Dermis microvascular lymphatic vessel endothelial cell (primary cell): ENCODE measurements around the gene TEX26. TPM values are rescaled to one million over a fixed set of nuclear protein-coding genes. Genes with fewer than 3 reads are reported as not detected.
A peak's percentile ranks its signal among the peaks of the same experiment; 100 is the strongest.

ENCODE experiments used
- DNase-seq, 2 donors: peaks; one replicate each; pipeline versions ENCODE4 v3.0.0 to v3.0.0-alpha.2; 2010; ENCODE audit warnings: low read depth in 2 of 2
- total RNA-seq: library from RNA; depleted of rRNA; stranded (reverse); fragments of >200 nt; gene quantifications from 2 replicates; pipeline ENCODE4 v1.2.1, GENCODE V29; 2014

Gene TEX26
- total RNA-seq, 1 donor from 2014 or later: not detected

DNA sequence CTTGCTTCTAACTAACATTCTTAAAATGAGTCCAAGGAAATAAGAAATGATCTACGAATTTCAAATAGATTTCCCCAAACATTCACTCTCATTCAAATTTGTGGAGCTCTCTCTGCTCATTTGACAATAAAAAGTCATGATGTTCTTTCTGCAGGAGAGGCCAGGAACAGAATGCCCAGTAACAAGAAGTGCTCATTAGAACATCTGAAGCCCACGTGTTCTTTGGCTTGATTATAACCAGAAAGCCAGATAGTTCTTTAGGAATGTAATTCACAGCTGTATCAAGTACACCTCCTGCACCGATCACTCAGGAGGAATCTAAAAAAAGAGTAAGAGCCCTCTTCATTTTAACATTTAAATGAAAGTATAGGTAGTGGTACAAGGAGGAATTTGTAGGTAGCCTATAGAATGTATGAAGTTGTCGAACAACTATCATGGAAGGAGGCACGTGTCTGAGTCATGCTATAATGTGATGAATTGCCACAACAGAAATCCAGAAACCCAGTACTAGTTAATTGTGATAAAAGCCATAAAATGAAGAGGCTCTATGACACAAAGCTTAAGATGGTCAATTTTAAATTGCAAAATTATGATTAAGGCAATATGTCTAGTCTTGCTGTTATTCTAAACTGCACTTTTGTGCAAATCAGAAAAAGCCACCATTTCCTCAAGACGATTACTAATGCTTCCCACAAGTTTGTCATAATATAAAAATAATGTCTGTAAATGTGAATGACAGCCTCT lies 13.6 kb upstream of the TEX26 start:
- DNase-seq: no peak

DNA sequence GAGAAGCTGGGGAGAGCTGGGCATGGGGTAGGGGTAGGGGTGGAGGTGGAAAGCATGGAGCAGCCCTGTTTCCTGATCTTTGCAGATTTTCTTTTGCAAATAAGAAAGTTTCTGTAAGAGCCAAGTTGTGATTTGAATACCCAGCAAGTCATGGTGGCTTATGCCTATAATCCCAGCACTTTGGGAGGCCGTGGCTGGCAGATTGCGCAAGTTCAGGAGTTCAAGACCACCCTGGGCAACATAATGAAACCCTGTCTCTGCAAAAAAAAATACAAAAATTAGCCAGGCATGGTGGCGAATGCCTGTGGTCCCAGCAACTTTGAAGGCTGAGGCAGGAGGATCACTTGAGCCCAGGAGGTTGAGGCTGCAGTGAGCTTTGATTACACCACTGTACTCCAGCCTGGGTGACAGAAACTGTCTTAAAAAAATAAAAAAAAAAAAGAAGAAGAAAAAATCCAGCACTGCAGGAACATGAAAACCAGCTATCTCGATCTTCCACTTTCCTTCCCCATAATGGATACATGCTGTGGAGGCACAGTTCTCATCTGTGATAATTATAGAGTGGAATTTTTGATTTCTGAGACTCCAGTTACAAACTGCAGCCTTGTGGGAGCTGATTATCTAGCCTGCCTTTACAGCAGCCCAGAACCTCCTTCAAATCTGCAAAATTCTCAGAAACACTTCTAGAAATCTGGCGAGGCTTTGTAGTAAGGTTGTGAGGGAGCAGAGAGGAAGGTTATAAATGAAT lies 12.1 kb upstream of the TEX26 start:
- DNase-seq: no peak

DNA sequence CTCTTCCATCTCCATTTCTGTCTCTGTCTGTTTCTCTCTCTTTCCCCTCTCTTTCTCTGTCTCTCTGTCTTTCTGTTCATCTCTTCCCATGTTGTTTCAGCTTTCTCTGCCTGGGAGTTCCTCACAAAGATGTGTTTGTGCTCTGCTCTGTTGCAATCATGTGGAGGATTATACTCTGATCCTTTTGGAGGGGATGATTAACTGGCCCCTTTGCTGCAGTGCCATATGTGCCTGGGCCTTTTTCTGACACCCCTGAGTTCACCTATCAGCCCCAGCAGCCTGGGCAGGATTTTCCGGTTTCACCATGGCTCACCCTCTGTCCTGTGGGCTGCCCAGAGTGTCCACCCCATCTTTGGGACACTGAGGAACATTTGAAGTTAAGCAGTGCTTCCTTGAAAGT lies 9.0 kb upstream of the TEX26 start:
- no peak for DNase-seq

DNA sequence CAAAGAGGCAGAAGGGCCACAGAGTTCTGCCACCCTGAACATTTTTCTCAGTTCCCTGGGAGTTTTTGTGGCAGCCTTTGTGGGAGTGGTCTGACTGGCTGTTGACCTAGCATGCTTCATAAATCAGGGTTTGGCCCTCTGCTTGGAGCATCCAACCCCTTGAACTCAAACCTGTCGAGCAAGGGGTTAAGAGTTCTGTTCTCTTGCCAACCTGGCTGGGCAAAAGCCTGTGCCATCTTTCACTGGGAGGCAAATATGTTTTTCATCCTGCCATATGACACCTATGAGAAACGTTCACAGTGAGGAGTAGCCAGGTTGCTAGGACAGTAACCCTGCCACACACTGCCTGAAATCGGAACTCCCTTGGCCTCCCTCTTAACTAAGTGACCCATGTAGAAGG lies 7.7 kb upstream of the TEX26 start:
- no peak for DNase-seq

DNA sequence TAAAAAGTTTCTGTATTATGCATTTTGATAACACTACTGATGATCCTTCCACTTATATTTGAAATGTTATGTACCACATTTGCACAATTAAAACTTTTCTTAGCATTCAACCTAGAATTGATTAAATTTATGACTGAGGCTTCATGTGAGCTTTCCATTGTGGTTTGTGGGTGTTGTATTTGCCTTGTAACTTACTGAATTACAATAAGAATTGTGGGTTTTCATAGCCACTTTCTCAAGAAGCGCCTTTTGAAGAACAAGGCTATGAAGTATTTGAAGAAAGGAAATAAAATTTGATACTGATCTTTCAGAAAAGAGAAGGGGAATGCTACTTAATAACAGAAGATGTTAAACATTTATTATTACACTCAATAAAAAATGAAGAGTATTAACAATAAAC lies 7.0 kb upstream of the TEX26 start:
- no peak for DNase-seq

DNA sequence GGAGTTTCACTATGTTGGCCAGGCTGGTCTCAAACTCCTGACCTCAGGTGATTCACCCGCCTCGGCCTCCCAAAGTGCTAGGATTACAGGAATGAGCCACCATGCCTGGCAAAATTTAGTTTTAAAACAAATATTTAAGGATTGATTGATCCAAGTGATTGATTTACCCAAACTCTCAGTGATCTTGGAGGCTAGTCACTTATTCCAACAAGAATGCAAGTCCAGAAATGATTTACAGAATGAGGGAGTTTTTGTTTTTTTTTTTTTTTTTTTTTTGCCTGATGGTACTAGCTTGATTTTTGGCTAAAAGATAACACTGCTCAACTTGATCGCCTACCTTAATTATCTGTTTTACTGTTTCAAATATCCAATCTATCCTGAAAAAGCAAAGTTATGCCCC lies 5.7 kb upstream of the TEX26 start:
- DNase-seq: no peak

DNA sequence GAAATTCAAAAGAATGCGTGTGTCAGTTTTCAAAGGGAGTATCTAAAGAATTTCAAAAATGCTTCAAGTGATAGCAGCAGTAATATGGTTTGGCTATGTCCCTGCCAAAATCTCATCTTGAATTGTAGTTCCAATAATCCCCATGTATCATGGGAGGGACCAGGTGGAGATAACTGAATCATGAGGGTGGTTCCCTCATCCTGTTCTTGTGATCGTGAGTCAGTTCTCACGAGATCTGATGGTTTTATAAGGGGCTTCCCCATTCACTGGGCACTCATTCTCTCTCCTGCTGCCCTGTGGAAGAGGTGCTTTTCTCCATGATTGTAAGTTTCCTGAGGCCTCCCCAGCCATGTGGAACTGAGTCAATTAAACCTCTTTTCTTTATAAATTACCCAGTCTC lies 5.3 kb upstream of the TEX26 start:
- peak in 1 of 2 donors; percentile 24 for DNase-seq

DNA sequence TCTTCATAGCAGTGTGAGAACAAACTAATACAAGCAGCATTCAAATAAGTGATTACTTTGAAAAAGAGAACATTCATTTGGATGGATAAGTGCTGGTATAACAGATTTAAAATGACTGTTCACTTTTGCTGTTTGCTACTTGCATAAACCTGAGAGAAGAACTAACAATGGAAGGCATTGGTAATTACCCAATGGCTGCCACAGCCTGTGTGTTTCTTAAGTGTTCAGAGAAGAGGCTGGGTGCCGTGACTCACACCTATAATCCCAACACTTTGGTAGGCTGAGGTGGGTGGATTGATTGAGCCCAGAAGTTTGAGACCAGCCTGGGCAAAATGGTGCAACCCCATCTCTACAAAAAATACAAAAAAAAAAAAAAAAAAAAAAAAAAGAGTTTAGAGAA lies 4.9 kb upstream of the TEX26 start:
- DNase-seq: no peak

DNA sequence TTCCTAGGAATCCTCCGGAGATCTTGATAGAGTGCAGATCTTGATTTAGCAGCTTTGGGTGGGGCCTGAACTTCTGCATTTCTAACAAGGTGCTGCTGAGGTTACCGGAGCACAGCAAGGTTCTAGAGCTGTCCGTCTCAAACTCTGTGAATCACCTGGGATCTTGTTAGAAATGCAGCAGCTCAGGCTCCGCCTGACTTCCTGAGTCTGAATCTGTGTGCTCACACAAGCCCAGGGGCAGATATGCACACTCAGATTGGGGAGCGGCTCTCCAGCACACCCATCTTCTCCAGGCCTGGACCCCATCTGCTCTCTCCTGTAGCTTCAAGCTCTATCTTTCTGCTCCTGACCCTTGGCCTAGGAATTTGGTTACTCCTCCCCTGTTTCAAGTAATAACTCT lies 3.5 kb upstream of the TEX26 start:
- no peak for DNase-seq

DNA sequence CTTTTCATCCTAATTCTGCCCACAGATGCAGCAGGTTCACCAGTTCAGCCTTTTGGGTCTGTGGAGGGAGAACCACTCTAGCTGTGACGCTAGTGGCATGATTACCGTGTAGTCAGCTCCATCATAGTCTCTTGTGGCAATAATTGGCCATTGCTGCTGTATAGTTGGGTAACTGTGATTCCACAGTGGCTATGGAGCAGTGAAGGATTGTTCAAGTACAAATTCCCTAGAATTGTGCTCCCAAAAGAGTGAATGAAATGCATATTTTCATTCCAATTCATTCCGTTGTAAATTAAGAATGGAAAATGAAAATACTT lies 856 bp downstream of the TEX26 start:
- no peak for DNase-seq

DNA sequence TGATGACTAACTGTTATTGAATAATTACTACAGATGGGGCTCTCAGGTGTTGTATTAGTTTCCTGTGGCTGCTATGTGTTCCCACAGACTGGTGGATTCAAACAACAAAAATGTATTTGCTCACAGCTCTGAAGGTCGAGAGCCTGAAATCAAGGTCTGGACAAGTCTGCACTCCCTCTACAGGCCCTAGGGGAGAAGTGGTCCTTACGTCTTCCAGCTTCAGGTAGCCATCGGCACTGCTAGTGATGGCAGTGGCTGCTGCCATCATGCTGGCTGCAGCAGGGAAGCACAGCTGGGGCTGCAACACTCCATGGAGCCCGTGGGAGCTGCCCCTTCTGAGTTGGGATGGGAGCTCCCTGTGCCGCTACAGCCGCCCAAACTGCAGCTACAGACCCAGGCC lies 1.9 kb downstream of the TEX26 start:
- no peak for DNase-seq

DNA sequence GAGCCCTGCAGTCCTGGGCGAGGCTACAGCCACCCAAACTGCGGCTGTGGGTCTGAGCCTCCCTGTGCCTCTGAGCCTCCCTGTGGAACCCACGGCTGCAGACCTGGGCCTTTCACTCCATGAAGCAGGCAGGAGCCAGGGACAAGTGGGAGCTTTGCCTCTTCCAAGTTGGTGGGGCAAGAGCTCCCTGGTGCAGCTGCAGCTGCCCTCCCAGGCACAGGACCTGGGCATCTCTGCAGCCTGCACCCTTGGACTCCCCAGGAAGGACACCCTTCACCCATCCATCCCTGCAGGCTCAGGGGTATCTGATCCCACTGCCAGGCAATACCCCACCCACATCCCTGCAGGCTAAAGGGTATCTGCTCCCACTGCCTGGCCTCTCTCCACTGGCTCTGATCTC lies 2.3 kb downstream of the TEX26 start:
- DNase-seq: no peak

DNA sequence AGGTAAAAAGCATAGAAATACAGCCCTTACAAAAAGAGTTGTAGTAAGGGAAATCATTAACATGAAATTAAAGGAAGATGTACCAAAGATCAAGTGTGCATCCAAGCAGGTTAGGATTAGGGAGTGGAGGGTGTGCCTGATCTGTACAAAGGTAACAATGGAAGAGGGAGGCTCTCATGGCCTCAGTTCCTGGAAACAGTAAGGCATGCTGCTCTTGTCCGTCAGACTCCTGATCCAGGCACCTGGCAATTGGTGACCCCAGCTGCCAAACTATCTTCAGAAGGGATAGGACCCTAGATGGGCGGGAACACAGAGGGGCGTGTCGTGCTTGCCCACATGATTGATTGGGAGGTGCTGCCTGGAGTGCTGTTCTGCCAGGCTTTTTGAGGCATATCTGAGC lies 4.5 kb downstream of the TEX26 start:
- no peak for DNase-seq

DNA sequence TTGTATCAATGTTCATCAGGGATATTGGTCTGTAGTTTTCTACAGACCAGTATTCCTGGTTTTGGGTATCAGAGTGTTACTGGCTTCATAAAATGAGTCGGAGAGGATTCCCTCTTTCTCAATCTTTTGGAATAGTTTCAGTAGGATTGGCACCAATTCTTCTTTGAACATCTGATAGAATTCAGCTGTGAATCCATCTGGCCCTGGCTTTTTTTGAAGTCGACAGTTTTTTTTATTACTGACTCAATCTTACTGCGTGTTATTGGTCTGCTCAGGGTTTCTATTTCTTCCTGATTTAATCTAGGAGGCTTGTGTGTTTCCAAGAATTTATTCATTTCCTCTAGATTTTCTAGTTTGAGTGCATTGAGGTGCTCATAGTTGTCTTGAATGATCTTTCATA lies 11.4 kb downstream of the TEX26 start:
- DNase-seq: no peak

DNA sequence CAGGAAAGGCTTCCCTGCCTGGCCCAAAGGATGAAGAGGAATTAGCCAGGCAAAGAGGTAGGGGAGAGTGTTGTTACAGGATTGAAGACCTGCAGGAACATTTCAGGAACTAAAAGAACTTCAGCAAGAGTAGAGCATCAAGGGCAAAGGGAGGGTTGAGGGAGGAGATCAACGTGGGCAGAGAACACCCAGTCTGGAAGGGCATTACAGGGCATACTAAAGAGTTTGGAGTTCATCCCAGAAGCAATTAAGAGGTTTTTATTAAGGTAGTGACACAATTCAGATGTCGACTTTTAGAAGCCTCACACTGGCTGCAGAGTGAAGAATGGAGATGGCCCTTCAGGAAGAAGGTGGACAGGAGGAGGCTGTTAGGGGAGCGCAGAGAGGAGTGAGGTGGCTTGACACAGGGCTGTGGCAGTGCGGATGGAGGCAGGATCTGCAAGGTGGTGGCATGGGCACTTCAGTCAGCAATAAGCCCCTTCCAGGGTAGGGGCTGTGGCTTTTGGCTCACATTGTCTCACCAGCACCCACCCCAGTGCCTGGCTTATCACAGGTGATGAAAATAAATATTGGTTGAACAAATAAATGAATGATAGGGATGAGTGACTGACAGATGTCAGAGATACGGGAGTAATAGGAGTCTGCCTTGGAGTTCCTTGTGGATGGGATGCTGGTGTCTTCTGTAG lies 24.9 kb downstream of the TEX26 start:
- DNase-seq: no peak

DNA sequence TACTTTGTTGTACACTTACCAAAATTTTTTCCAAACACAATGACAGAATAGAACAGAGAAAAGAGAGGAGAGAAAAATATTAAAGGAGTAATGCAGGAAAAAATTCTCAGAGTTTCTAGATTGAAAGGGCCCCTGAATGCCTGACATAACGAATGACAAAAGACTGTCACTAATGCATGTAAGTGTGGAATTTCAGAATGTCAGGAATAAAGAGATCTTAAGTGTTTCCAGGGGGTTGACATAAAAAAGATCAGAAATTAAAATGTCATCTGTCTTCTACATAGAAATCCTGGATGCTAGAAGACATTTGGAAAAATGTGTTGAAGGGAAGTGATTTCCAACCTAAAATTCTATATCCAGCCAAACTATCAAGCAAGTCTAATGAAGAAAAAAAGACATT lies 27.2 kb downstream of the TEX26 start:
- no peak for DNase-seq

DNA sequence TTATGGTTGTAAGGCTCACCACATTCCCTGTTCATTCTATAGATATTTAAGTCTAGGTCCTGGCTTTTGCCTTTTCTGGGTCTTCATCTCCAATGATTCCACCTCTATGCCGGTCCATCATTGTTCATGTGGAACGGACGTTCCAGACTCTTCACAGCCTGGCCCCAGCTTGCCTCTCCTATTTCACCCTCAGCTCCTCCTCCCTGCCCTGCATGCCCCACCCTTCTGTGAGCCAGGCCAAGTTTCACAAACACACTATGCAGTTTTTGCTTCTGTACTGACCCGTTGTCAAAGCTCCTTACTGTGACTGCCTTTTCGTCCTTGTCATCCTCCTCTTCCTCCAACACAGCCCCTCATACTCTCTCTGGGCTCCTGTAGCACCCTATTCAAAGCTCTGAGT lies 31.3 kb downstream of the TEX26 start:
- no peak for DNase-seq

DNA sequence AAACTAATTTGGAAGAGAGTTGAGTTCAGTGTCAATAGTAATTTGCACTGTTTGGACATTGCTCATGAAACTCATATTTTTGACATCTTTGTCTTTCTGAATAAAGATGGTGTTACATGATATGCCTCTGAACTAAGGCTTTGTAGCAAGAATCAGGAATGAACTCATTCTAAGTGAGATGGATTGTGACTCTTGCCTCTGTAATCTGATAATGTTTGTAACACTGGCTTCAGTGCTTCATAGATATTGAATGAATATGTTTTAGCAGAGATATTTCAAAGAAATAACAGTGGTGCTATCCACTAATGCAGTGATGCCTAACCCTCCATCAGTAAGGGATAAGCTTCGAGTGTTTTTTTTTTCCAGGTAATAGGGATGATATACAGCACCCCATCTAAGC lies 32.9 kb downstream of the TEX26 start:
- no peak for DNase-seq

DNA sequence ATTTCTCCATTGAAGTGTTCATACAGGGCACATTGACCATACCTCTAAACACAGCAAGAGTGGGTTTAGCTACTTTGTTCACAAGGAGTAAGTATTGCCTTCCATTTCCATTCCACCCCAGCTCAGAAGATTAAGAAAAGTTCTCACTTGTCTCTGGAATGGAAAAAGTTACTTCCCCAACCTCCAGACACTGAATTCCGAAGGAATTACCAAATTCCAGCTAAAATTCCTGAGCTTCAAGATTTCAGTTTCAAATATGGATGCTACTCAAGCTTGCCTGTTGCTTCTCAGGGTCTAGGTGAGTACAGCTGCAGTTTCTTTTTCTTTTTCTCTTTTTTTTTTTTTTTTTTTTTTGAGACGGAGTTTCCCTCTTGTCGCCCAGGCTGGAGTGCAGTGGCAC lies 33.6 kb downstream of the TEX26 start:
- no peak for DNase-seq

DNA sequence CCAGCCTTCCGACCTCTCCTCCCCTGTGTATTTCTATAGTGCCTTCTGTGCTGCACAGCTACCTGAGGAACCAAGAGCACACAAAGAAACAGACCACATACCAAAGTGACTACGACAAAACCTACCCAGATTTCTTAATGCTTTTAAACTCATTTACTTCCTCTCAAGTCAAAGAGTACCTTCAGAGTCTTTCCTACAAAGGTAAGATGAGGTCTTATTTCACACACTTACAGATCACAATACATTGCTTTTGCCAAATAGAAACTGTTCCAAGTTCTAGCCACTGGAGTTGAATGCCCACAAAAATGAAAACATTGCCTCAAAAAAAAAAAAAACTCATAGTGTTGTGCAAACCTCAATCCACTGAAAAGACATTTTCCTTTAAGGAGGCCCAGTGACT lies 36.4 kb downstream of the TEX26 start:
- no peak for DNase-seq

DNA sequence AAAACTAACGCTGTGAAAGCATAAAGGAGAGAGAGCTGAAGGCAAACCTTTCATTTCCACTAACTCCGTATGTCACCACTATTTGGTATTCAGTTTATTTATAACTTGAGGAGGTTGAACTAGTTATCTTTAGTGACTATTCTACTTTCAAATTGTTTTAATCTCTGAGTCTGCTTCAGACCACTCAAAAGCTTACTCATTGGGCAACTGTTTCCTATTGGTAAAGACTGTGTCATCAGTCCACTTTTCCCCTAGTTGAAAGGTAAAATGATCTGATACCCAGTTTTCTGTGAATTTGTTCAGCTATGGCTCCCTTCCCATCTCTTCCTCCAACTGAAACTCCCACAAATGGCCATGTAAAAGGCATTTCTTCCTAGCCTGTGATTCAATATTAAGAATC lies 39.1 kb downstream of the TEX26 start:
- DNase-seq: no peak

DNA sequence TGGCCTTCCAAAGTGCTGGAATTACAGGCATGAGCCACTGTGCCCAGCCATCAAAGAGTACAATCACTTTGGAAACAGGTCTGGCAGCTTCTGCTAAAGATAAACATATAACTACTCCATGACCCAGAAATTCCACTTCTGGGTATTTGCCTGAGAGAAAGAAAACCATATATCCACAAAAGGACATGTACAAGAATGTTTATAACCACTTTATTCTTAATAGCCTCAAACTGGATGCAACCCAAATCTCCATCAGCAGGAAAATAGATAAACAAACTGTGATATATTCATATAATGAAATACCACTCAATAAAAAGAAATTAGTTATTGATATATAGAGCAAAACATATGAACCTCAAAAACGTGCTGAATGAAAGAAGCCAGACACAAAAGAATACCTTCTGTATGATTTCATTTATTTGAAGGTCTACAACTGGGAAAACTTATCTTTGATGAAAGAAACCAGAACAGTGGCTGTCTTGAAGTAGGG lies 40.5 kb downstream of the TEX26 start:
- DNase-seq: no peak

DNA sequence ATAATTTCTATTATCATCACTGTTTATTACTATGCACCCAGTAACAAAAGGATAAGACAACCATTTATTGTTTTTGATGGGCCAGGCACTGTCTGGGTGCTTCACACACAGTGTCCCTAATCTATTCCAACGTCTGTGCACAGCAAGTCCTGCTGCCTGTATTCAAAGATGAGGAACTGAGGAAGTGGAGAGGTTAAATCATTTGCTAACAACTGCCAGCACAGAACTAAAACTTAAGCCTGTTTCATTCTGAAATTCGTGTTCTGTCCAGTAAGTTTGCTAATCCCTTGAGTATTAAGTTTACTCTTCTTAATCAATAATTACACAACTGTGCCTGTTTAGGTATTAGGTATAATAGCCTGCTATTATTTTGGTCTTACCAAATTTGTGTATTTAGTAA lies 41.9 kb downstream of the TEX26 start:
- DNase-seq: no peak
